Measurements from ENCODE around the gene CS. TPM values are rescaled to one million over a fixed set of nuclear protein-coding genes. Genes with fewer than 3 reads are reported as not detected.

The CS gene
- polyA plus RNA-seq, 4 donors: 114 to 224 (median 198) TPM

GRCh38 chr12:56221757-56222530 is 78.2 kb downstream of the CS start, which contains the start of gene RNF41:
RNF41 (minus strand) TSS chr12:56221922; CDS start chr12:56214047, 7,875 bp downstream.
- DNase-seq (ENCODE audit: low read depth in 4 of 4, low spot score in 3 of 4): peak; percentile 93 to 97 (median 96)

Other genes with a start within 250 kb of the CS start
- gene ERBB3, start 220.2 kb downstream of the CS start, polyA plus RNA-seq (ENCODE audit: insufficient read length in 4 of 4): 100 to 1,000 TPM in 1 of 4 donors, 10 to 100 TPM in 2, 1 to 10 TPM in 1; 6.8 to 103 (median 77.2) TPM
- gene PA2G4, start 195.8 kb downstream of the CS start, polyA plus RNA-seq (ENCODE audit: insufficient read length in 4 of 4): 100 to 1,000 TPM; 104 to 166 (median 154) TPM
- 1,000 to 10,000 TPM; 4,554 to 5,864 (median 4,890) TPM for gene RPL41, start 183.7 kb downstream of the CS start, polyA plus RNA-seq (ENCODE audit: insufficient read length in 4 of 4)
- 1 to 10 TPM; 4.7 to 6.5 (median 5.7) TPM for gene ZC3H10, start 182.1 kb downstream of the CS start, polyA plus RNA-seq (ENCODE audit: insufficient read length in 4 of 4)
- gene ESYT1, start 172.1 kb downstream of the CS start, polyA plus RNA-seq (ENCODE audit: insufficient read length in 4 of 4): 10 to 100 TPM; 66.2 to 79.3 (median 74.2) TPM
- 100 to 1,000 TPM; 138 to 185 (median 160) TPM for gene MYL6B, start 147.7 kb downstream of the CS start, polyA plus RNA-seq (ENCODE audit: insufficient read length in 4 of 4)
- 1,000 to 10,000 TPM; 1,577 to 1,968 (median 1,895) TPM for gene MYL6, start 142.0 kb downstream of the CS start, polyA plus RNA-seq (ENCODE audit: insufficient read length in 4 of 4)
- 100 to 1,000 TPM; 106 to 137 (median 129) TPM for gene SMARCC2, start 110.8 kb downstream of the CS start, polyA plus RNA-seq (ENCODE audit: insufficient read length in 4 of 4)
- 10 to 100 TPM; 42.5 to 43.6 (median 43.3) TPM for gene RNF41, start 78.4 kb downstream of the CS start, polyA plus RNA-seq (ENCODE audit: insufficient read length in 4 of 4)
- gene NABP2, start 76.0 kb downstream of the CS start, polyA plus RNA-seq (ENCODE audit: insufficient read length in 4 of 4): 10 to 100 TPM; 26.5 to 31.0 (median 30.3) TPM
- gene SLC39A5, start 70.3 kb downstream of the CS start, polyA plus RNA-seq (ENCODE audit: insufficient read length in 4 of 4): 10 to 100 TPM in 3 of 4 donors, 1 to 10 TPM in 1; 3.0 to 63.3 (median 44.9) TPM
- gene ANKRD52, start 41.9 kb downstream of the CS start, polyA plus RNA-seq (ENCODE audit: insufficient read length in 4 of 4): 10 to 100 TPM; 23.8 to 42.5 (median 28.9) TPM
- gene COQ10A, start 33.4 kb downstream of the CS start, polyA plus RNA-seq (ENCODE audit: insufficient read length in 4 of 4): 10 to 100 TPM; 11.0 to 21.2 (median 15.5) TPM
- 100 to 1,000 TPM in 3 of 4 donors, 10 to 100 TPM in 1; 95.9 to 159 (median 151) TPM for gene CNPY2, start 15.7 kb upstream of the CS start, polyA plus RNA-seq (ENCODE audit: insufficient read length in 4 of 4)
- gene PAN2, start 33.7 kb upstream of the CS start, polyA plus RNA-seq (ENCODE audit: insufficient read length in 4 of 4): 100 to 1,000 TPM in 2 of 4 donors, 10 to 100 TPM in 2; 48.7 to 116 (median 92.9) TPM
- gene IL23A, start 38.6 kb upstream of the CS start, polyA plus RNA-seq (ENCODE audit: insufficient read length in 4 of 4): 1 to 10 TPM in 1 of 4 donors, under 1 TPM in 3; 0.57 to 1.3 (median 0.77) TPM
- 100 to 1,000 TPM in 3 of 4 donors, 10 to 100 TPM in 1; 78.8 to 139 (median 105) TPM for gene STAT2, start 59.8 kb upstream of the CS start, polyA plus RNA-seq (ENCODE audit: insufficient read length in 4 of 4)
- gene APOF, start 62.5 kb upstream of the CS start, polyA plus RNA-seq (ENCODE audit: insufficient read length in 4 of 4): under 1 TPM in 1 of 4 donors, not detected in 3; 0.13 TPM
- gene TIMELESS, start 149.1 kb upstream of the CS start, polyA plus RNA-seq (ENCODE audit: insufficient read length in 4 of 4): 10 to 100 TPM; 22.4 to 45.4 (median 38.4) TPM
- gene MIP, start 154.3 kb upstream of the CS start, polyA plus RNA-seq (ENCODE audit: insufficient read length in 4 of 4): under 1 TPM in 1 of 4 donors, not detected in 3; 0.13 TPM
- 1 to 10 TPM; 2.4 to 6.1 (median 4.2) TPM for gene SPRYD4, start 168.2 kb upstream of the CS start, polyA plus RNA-seq (ENCODE audit: insufficient read length in 4 of 4)
- 1 to 10 TPM in 3 of 4 donors, under 1 TPM in 1; 0.83 to 2.2 (median 1.8) TPM for gene GLS2, start 187.8 kb upstream of the CS start, polyA plus RNA-seq (ENCODE audit: insufficient read length in 4 of 4)
- gene RBMS2, start 221.5 kb upstream of the CS start, polyA plus RNA-seq (ENCODE audit: insufficient read length in 4 of 4): 10 to 100 TPM; 32.3 to 46.9 (median 44.2) TPM

Data from left renal pelvis (tissue), 4 donors.